GM21723 (cell line): ENCODE results near the gene ARSI.

Experiments used
- ATAC-seq: cut with Tn5 transposase; IDR thresholded peaks from one replicate; pipeline ENCODE4 v1.9.1; 2021; ENCODE audit warnings: mild to moderate bottlenecking, moderate library complexity; ENCODE audit not compliant: unreplicated experiment

The ARSI gene

DNA sequence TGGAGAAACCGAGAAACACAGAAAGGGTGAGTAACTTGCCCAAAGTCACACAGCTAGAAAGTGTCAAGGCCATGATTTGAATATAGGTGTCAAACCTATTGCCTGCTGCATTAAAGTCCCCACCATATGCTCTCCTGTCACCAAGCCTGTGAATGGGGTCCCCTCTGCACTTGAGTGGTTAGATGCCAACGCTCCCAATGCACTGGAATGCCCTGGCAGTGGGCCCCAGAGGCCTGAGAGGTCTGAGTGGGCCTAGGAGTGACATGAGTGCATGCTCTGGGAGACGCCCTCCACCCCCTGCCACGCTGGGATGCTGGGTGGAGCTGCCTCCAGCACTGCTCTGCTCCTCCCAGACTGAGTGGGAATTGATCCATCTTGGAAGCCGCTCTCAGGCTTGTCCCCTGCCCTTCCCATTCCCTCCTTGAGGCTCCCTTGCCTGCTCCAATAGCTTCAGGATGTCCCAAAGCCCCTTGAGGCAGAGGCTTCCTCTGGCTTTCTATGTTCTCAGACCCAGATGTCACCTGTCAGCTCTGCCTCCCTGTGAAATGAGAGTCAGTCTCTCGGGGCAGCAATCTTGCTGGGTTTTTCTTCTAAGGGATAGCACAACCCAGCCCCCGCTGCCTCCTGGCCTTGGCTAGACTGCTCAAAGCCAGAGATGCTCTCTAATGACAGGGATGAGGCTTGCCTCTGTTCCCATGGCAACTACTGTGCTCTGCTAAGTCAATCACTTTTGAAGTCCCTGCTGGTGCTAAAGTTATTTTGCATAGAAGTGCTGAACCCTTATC is 6.6 kb upstream of the ARSI start:
- ATAC-seq = no peak

DNA sequence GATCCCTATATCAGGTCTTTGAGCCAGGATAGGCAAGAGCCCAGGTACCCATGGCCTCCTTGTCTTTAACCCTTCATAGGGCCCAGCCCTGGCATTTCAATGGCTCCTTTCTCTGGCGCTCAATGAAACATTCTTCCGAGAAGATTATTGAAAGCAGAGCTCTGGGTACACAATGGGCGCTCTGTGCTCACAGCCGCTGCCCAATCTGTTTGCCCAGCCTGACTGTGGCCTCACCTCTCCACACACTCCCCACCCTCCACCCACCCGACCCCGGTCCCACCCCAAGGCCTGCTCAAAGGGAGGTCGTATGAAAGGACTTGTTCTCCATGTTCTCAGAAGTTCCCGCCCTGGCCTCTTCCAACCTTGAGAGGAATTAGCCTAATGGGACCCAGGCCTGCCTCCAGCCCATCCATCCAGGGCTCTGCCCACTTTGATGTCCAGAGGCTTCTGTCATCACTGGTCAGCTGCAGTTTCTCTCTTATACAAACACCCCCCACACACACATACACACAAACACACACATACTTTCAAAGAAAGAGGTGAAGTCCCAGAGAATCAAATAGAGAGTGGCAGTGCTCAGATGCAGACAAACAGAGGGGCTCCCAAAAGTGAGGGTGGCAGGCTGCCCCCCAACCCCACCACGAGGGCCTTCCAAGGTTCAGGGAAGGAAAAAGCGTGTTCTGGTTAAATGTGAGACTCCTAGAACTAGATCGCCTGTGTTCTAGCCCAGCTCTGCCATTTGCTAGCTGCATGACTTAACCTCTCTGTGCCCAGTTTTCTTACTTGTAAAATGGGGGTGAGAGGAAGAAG is 5.1 kb upstream of the ARSI start:
- ATAC-seq = no peak

DNA sequence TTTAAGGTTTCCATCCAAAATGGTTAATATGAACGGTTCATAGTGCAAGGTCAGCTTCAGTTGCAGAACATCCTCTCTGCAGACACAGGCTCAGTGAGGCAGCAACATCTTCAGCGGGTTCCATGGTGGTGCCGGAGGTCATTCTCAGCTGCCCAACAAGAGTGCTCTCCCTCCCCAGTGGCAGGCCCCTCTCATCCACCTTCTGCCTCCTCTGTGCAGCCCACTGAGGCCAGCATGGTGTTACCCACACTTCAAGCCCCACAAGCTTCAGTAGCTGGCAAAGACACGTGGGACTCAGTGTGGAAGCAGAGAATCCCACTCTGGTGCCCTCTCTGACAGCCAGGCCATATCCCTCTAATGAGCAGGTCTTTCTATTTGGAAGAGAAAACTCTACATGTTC is 4.1 kb upstream of the ARSI start:
- no peak for ATAC-seq

DNA sequence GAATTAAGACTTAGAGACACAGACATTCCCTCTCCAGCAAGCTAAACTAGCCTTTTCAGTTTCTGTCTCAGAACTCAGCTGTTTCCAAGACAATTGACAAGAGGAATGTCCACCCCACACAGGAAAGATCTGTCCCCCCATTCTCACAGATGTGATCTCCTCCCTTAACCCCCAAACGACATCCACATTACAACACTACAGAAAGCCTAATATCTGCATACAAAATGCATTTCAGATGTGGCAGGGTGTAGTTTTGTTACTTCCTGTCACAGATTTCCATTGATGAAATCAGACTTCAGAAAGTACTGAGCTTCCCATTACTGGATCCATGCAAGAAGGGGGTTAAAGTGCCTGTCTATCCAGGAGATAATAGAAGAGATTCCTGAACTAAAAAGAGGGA is 2.9 kb upstream of the ARSI start:
- no peak for ATAC-seq

DNA sequence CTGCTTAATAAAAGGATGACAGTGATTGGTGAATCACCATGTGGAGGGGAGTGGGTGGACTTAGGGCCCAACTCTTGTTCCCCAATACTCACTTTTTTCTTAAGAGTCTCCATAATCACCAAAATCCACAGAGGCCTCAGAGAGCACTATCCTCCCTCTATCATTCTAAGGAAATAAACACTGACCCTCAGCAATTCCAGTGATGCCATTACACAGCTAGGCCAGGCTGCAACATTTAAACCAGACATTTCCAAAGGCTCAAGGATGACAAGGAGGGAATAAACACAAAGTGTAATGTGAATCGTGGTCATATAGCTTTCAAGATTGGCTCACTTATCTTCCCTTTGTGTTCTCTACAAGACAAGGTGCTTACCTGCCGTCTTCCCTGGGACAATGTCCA is 2.4 kb upstream of the ARSI start:
- no peak for ATAC-seq

DNA sequence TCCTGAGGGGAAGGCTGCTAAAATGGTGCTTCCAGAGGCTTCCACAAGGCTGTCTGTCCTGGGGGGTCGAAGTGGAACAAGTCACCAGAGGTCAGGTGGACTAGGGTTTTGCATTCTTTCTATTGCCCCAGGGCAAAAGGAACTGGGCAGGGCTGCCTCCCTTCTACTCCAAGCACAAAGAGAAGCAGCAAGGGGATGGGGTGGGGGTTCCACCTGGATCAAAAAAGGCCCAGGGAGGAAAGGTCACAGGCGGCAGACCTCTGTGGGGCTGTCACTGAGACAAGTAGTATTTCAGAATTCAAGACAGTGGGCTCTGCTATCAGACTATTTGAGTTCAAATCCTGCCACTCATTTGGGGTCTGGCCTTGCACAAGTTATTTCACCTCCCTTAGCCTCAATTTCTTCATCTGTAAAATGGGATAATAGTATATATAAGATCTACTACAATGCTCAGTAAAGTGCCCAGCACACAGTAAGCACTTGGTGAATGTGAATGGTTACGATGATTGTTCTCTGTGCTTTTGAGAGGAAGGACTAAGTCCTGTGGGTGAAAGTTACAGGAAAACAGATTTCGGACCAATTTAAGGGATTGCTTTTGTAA is 1.9 kb upstream of the ARSI start:
- ATAC-seq = no peak

DNA sequence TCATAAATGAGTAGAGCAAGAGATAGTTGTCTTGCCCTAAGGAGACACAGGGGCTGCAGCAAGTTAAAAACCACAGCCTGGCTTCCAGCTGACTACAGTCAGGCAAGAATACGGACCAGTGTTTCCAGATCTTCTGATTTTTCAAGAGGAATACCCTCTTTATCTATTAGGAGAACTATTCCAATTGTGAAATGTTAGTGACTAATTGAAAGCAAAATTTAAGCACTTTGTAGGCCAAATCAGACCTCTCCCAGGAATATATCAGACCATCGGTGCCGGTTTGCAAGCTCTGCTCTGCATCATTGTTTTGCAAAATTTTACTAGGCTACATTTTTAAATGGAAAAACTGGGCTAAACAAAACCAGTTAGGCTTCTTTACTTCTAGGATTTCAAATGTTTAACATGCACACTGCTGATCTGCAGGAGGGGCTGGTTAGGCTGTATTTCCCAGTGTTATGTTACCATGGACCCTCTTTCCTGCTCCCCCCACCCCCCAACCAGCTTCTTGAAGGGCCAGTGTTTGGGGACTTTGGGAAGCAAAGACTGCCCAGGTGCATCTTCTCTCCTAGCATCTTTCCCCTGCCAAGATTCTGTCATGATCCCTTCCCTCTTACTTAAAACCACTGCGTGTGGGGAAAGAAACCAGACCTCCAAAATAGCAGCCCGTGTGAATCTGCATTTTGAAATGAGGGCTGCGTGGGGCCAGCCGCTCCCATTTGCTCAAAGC is 1.1 kb upstream of the ARSI start:
- ATAC-seq = no peak

DNA sequence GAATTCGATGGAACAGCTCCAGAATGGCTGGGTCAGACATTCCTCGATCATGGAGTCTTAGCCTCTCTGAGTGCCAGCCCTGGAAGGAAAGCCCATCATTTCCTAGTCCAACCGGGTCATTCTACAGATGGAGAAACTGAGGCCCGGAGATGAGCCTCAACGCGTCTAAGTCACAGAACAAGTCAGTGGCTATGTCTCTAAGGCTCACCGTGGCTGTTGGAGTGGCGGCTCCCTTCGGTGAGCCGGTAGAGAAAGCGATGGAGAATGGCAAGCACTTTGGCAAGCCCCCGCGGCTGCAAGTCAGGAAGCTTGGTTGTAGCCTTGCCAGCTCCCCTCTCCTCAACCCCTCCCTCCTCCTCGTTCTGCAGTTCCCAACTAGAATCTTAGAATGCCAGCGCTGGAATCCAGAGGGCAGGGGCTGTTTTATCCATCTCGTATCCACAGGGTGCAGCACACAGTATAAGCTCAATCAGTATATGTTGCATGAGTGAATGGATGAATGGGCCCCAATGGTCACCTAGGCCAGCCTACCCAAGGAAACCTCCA is 438 bp upstream of the ARSI start:
- ATAC-seq = no peak

DNA sequence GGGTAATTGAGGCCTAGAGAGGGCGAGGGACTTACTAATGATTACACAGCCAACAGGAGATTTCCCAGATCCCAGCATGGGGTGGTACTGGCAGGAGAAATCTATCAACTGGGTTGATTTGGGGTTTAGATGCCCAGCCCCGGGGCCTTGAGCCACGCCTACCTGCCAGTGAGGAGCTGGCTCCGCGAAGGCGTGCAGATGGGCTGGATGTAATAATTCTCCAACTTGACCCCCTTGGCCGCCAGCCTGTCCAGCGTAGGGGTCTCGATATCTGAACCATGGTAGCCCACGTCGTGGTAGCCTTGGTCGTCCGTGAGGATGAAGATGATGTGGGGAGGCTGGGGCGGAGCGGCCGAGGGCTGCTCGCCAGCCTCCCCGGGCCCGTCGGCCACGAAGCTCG is 804 bp downstream of the ARSI start:
- no peak for ATAC-seq

DNA sequence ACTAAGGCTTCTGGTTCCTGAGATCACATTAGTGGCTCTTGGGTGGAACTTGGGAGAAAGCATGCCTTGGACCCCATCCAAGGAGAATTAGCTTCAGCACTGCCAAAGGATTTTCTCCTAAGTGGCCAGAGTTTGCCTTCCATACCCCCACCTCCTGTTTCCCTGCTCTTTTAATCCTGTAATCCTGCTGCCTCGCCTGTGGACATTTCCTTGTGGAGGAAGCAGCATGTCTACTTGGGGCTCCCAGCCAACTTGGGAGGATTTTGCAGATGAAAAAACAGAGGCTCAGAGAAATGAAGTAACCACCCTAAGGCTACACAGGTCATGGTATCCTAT is 1.6 kb downstream of the ARSI start:
- ATAC-seq = no peak

DNA sequence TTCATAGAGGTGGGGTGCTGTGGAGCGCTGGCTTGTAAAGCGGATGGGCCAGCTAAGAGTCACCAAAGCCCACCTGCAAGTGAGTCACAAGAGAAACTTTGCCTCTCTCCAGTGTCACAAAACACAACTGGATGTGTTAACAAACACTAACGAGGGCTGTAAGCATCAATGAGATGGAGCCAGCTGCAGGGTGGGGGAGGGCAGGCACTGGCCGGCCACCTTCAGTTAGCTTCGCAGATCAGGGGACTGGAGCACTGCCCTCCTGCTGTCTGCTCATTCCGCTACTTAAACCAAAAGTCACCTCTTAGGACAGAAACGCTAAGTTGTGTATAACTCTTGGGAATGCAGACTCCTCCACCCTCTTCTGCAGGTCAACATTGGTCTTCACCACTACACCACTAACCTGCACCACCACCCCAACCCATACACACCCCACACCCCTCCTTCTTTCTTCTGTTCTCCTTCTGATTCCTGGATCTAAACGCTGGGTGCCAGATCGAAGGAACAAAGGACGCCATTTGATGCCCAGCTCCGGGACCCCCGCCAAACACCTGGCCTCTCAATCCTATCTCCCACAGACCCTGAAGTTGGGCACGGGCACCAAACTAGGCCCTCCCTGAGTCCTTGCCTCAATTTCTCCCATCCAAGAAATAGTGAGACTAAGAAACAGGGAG is 2.1 kb downstream of the ARSI start:
- ATAC-seq = no peak

DNA sequence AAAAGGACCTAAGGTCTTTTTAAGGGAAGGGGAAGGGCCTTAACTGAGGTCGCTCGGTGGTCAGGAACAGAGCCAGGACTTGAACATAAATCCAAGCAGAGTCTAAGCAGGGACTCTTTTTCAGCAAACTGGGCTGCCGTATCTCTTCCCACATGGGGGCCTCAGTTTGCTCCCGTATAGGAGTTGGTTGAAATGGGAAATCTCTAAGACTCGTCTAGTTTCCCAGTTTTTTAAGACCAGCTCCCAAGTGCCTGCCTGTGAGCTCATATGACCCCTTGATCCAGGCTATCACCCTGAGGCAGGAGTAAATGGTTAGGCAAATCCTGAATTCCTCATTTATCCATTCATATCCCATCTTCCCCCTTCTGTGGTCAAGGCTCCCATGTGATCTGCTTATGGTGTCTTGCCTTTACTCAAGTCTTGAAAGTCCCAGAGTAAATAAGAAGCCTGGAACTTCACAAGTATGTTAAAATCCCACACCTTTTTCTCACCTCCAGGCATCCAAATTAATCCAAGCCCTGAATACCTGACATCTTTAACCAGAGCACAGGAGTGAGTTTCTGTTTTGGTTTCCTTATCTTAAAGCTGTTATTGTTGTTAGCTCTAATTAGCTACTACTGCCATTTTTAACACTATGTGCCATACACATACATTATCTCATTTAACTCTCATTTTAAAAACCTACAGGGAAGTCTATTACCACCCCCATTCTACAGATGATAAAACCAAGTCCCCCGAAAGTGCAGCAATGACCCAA is 3.0 kb downstream of the ARSI start:
- no peak for ATAC-seq

DNA sequence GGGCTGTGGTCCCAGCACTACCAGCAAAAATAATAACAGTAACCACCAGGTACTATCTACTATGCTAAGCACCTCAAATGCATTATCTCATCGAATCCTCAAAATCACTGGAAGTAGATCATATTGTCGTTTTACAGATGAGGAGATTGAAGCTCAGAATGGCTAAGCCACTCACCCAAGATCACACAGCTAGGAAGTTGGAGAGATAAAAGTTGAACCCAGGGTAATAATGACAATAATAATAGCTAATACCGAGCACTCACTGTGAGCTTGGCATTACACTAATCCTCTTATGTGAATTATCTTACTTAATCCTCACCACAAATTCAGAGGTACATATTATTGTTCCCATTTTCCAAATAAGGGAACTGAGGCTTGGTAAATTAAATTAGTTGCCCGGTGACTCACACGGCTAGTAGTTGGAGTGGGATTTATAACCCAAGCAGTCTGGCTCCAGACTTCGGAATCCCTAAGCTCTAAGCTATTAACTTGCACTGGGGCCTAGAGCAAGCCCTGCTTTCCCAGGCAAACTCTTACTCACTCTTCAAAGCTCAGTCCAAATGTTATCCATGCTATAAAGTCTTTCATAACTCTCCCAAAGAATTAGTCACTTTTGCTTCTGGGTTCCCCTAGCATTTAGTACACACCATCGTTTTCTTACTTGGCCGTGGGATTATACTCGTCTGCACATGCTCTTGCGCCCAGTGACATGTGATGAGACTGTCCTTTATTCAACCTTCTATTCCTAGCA is 3.8 kb downstream of the ARSI start:
- no peak for ATAC-seq

DNA sequence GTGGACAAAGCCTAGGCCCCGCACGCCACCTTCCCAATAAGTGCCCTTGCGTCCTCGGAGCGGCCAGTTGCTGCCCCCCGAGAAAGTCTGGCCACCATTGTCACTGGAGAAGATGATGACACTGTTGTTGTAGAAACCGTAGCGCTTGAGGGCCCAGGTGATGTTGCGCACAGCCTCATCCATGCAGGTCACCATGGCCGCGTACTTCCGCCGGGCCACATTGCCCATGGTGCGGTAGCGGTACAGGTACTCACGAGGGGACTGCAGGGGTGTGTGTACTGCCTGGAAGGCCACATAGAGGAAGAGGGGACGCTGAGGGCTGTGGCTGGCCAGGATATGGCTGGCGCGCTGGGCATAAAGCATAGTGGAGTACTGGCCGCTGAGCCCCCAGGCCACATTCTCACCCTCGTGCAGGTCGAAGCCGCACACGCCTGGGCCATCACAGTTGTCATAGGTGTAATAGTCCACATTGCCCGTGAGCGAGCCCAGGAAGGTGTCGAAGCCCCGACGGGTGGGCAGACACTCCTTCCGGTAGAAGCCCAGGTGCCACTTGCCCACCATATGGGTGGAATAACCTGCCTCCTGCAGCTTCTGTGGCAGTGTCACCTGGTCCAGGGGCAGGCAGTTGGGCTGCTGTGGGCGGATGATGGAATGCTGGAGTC is 4.6 kb downstream of the ARSI start:
- no peak for ATAC-seq

DNA sequence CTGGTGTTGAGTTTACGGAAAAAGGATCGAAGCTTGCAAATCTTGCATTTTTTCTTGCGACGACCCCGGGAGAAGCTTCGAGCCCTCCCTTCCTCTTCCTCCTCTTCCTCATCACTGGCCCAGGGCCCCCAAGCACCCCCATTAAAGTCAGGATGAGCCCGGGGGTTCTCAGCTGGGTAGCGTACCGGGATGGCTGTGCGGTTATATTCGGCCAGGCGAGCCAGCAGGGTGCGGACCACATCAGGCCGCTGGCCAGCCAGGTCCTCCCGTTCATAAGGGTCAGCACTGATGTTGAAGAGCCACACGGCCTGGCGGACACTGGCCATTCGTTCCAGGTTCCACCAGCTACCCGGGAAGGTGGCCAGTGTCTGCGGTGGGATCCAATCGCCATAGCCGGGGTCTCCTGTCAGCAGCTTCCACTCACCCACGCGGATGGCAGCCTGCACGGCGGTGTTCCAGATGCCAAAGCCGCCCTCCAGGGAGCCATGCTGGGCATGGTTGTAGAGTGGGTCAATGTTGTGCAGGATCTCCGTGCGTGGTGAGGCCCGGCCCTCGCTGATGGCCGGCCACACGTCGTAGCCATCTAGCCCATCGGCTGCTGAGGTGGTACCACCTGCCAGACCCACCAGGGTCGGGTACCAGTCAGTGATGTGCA is 5.3 kb downstream of the ARSI start:
- no peak for ATAC-seq

DNA sequence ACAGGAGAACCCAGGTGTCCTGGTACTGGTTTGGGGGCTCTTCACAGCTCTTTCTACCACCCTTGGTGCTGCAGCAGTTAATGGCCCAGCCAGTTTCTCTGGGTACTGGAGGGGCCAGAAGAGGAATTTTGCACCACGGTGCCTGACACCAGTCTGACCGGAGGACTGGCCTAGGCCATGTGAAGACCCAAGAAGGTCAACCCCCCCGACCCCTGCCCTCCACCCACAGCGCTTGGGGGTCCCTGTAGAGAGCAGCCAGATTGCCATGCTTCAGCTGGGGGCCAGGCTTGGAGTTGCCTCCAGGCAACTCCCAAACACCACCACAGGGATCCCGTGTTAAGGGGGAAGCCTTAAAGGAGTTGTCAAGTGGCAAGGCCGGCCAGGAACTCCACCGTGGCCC is 6.2 kb downstream of the ARSI start:
- ATAC-seq = no peak

DNA sequence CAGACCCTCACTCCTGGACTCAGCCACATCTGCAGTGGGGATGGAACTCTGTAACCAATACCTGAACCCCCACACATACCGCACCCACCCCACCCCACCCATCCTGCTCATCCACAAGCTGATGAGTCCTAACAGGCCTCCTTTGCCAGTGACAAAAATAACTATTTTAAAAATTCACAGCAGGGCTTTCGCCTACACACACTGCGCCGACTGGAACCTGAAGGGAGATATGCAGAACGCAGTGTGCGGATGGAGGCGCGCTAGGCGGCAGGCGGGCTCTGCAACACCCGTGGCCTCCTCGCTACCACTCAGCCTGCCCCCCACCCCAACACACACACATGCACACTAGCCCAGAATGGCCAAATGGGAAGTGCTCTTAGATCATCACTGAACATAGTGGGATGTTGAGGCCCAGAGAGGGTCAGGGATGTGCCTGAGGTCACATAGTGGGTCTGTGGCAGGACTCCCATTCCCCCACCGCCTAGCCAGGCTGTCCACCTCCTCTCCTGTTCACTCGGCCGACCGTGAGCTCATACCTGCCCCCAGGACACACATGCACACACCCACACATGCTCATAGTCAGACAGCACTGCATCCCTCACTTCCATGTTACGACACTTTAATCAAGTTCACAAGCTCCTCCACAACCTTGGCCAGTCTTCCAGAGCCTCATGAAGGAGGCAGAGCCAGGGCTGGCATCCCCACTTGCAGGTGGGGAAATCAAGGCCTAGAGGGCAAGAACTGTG is 6.8 kb downstream of the ARSI start:
- ATAC-seq = no peak
